ENCODE results near the gene DNAJB1. TPM values are rescaled to one million over a fixed set of nuclear protein-coding genes. Genes with fewer than 3 reads are reported as not detected.
A peak's percentile ranks its signal among the peaks of the same experiment; 100 is the strongest.

The DNAJB1 gene
- total RNA-seq, 1 experiment from 2014 or later, result 54.5 TPM

GRCh38 chr19:14502334-14503092, 15.7 kb downstream of the DNAJB1 start:
- POLR2A ChIA-PET, result no interaction called here
- no peak for ATAC-seq
- no peak overlapping the region for H3K4me3 Mint-ChIP-seq
- TF ChIP-seq ZNF232 (CRISPR knock-in tag; IDR thresholded peaks at IDR 0.05), result no peak
- no peak for TF ChIP-seq SMAD4 (CRISPR knock-in tag; IDR thresholded peaks at IDR 0.05)
- TF ChIP-seq GABPB1 (CRISPR knock-in tag; IDR thresholded peaks at IDR 0.05), result peak; percentile 67
- H3K27ac Mint-ChIP-seq, result no peak overlapping the region
- no peak for DNase-seq (ENCODE audit: low spot score)
- H3K9me3 Mint-ChIP-seq, result no peaks in the 10 kb centered on the region
- no peaks in the 10 kb centered on the region for H3K36me3 Mint-ChIP-seq
- H3K27me3 Mint-ChIP-seq (ENCODE audit: low read depth), result peaks cover 12% of the 10 kb centered on the region; the same call in 1 of the 2 replicates
- CTCF ChIA-PET, result interaction anchor here (0.5 to 1.6 kb wide), 3 partner anchors 10 to 71 kb away, joined by 3 to 5 read pairs (median 4); no protein-coding TSS in a partner anchor
- H3K4me1 Mint-ChIP-seq, result peaks cover 7% of the 10 kb centered on the region

GRCh38 chr19:14497228-14497921, 20.8 kb downstream of the DNAJB1 start:
- peaks cover 21% of the 10 kb centered on the region for H3K4me1 Mint-ChIP-seq
- no peak for TF ChIP-seq NFATC4 (CRISPR knock-in tag; IDR thresholded peaks at IDR 0.05)
- TF ChIP-seq CBFB (CRISPR knock-in tag; IDR thresholded peaks at IDR 0.05; ENCODE audit: low read depth), result no peak
- no peak for TF ChIP-seq ZNF425 (CRISPR knock-in tag; conservative IDR thresholded peaks at IDR 0.05)
- H3K4me3 Mint-ChIP-seq, result peak overlapping the region; percentile 52; the same call in 1 of the 2 replicates
- DNase-seq (ENCODE audit: low spot score) (no peak), ATAC-seq (no peak)
- H3K27ac Mint-ChIP-seq, result peak overlapping the region; percentile 95
- POLR2A ChIA-PET, result interaction anchor here (1.9 kb wide), 1 partner anchor 21 kb away, joined by 6 read pairs; the partner anchor contains the start of gene DNAJB1
- H3K27me3 Mint-ChIP-seq (ENCODE audit: low read depth), result peaks cover 4% of the 10 kb centered on the region; the same call in 1 of the 2 replicates
- CTCF ChIA-PET, result interaction anchor here (0.6 to 4.2 kb wide), 14 partner anchors 8 to 635 kb away, joined by 3 to 46 read pairs (median 4); partner anchors contain the start of genes DNAJB1 and PTGER1
- peaks cover 12% of the 10 kb centered on the region for H3K36me3 Mint-ChIP-seq
- no peaks in the 10 kb centered on the region for H3K9me3 Mint-ChIP-seq

GRCh38 chr19:14496834-14497227, 21.4 kb downstream of the DNAJB1 start:
- POLR2A ChIA-PET, result interaction anchor here (0.6 to 1.9 kb wide), 6 partner anchors 11 to 192 kb away, joined by 3 to 7 read pairs (median 4); partner anchors contain the start of gene DNAJB1
- Mint-ChIP-seq H3K36me3 (peaks cover 14% of the 10 kb centered on the region), H3K27ac (peak overlapping the region; percentile 95), H3K9me3 (no peaks in the 10 kb centered on the region), H3K27me3 (ENCODE audit: low read depth) (peaks cover 4% of the 10 kb centered on the region; the same call in 1 of the 2 replicates), H3K4me3 (peak overlapping the region; percentile 52), H3K4me1 (peaks cover 21% of the 10 kb centered on the region)
- CTCF ChIA-PET, result interaction anchor here (0.6 to 4.2 kb wide), 15 partner anchors 9 to 360 kb away, joined by 3 to 46 read pairs (median 6); partner anchors contain the start of genes ASF1B, DNAJB1 and PTGER1
- DNase-seq (ENCODE audit: low spot score), result no peak
- no peak for ATAC-seq
- TF ChIP-seq ZNF317 (CRISPR knock-in tag; IDR thresholded peaks at IDR 0.05; ENCODE audit: borderline replicate concordance, low read depth) (no peak), ZNF232 (CRISPR knock-in tag; IDR thresholded peaks at IDR 0.05) (no peak), SMAD4 (CRISPR knock-in tag; IDR thresholded peaks at IDR 0.05) (no peak), E2F4 (CRISPR knock-in tag; IDR thresholded peaks at IDR 0.05; ENCODE audit: borderline replicate concordance, low read depth) (no peak), ATF2 (CRISPR knock-in tag; IDR thresholded peaks at IDR 0.05; ENCODE audit: borderline replicate concordance, low read depth) (no peak), E2F1 (CRISPR knock-in tag; IDR thresholded peaks at IDR 0.05) (no peak), MXD4 (CRISPR knock-in tag; IDR thresholded peaks at IDR 0.05; ENCODE audit: borderline replicate concordance) (no peak), FOXP1 (CRISPR knock-in tag; IDR thresholded peaks at IDR 0.05; ENCODE audit: borderline replicate concordance) (no peak), NFE2L1 (CRISPR knock-in tag; IDR thresholded peaks at IDR 0.05) (no peak), NR1H2 (CRISPR knock-in tag; IDR thresholded peaks at IDR 0.05) (no peak), CDX4 (CRISPR knock-in tag; IDR thresholded peaks at IDR 0.05; ENCODE audit: borderline replicate concordance) (no peak), ATF1 (CRISPR knock-in tag; IDR thresholded peaks at IDR 0.05) (no peak), MAX (CRISPR knock-in tag; IDR thresholded peaks at IDR 0.05) (no peak), USF1 (CRISPR knock-in tag; IDR thresholded peaks at IDR 0.05) (no peak)

Measured in WTC11 (cell line).